ENCODE measurements around the gene GTF3C1. TPM values are rescaled to one million over a fixed set of nuclear protein-coding genes. Genes with fewer than 3 reads are reported as not detected.
"Not testable (repeated sequence)": the region's sequence is repeated elsewhere in the genome, so short reads cannot be mapped to it uniquely, and the experiment has no call there.

The GTF3C1 gene
- total RNA-seq, 1 donor from 2014 or later: 73.2 TPM

- DNase-seq (ENCODE audit: low read depth, low spot score): no peak
Measured at GRCh38 chr16:27463741-27464591, 85.7 kb downstream of the GTF3C1 start.

- DNase-seq (ENCODE audit: low read depth, low spot score): no peak
Measured at GRCh38 chr16:27462846-27463682, 86.6 kb downstream of the GTF3C1 start.

GRCh38 chr16:27462200-27462845, 87.4 kb downstream of the GTF3C1 start:
- no peak for DNase-seq (ENCODE audit: low read depth, low spot score)

GRCh38 chr16:27461483-27462171, 88.1 kb downstream of the GTF3C1 start:
- peak; percentile 44 for DNase-seq (ENCODE audit: low read depth, low spot score)

GRCh38 chr16:27460663-27461482, 88.8 kb downstream of the GTF3C1 start:
- no peak for DNase-seq (ENCODE audit: low read depth, low spot score)

- no peak for DNase-seq (ENCODE audit: low read depth, low spot score)
Measured at GRCh38 chr16:27460213-27460612, 89.5 kb downstream of the GTF3C1 start.

- DNase-seq (ENCODE audit: low read depth, low spot score): no peak
Measured at GRCh38 chr16:27458987-27459688, 90.6 kb downstream of the GTF3C1 start.

- DNase-seq (ENCODE audit: low read depth, low spot score): no peak
Measured at GRCh38 chr16:27458258-27458657, 91.5 kb downstream of the GTF3C1 start.

GRCh38 chr16:27457605-27457900, 92.2 kb downstream of the GTF3C1 start:
- not testable (repeated sequence) for DNase-seq (ENCODE audit: low read depth, low spot score)

GRCh38 chr16:27455700-27456099, 94.0 kb downstream of the GTF3C1 start:
- DNase-seq (ENCODE audit: low read depth, low spot score): no peak

GRCh38 chr16:27453494-27453825, 96.3 kb downstream of the GTF3C1 start:
- DNase-seq (ENCODE audit: low read depth, low spot score): no peak

- DNase-seq (ENCODE audit: low read depth, low spot score): no peak
Measured at GRCh38 chr16:27452569-27453493, 96.9 kb downstream of the GTF3C1 start.

- no peak for DNase-seq (ENCODE audit: low read depth, low spot score)
Measured at GRCh38 chr16:27450196-27450549, 99.5 kb downstream of the GTF3C1 start.

- no peak for DNase-seq (ENCODE audit: low read depth, low spot score)
Measured at GRCh38 chr16:27449434-27450195, 100.1 kb downstream of the GTF3C1 start.

- no peak for DNase-seq (ENCODE audit: low read depth, low spot score)
Measured at GRCh38 chr16:27448532-27449433, 100.9 kb downstream of the GTF3C1 start.

GRCh38 chr16:27447301-27447700, 102.4 kb downstream of the GTF3C1 start:
- no peak for DNase-seq (ENCODE audit: low read depth, low spot score)

- DNase-seq (ENCODE audit: low read depth, low spot score): no peak
Measured at GRCh38 chr16:27446721-27447120, 103.0 kb downstream of the GTF3C1 start.
